Measurements from ENCODE around the gene MLLT3. TPM values are rescaled to one million over a fixed set of nuclear protein-coding genes. Genes with fewer than 3 reads are reported as not detected.

The MLLT3 gene
- total RNA-seq, 1 donor from 2014 or later: 39.1 TPM

DNA sequence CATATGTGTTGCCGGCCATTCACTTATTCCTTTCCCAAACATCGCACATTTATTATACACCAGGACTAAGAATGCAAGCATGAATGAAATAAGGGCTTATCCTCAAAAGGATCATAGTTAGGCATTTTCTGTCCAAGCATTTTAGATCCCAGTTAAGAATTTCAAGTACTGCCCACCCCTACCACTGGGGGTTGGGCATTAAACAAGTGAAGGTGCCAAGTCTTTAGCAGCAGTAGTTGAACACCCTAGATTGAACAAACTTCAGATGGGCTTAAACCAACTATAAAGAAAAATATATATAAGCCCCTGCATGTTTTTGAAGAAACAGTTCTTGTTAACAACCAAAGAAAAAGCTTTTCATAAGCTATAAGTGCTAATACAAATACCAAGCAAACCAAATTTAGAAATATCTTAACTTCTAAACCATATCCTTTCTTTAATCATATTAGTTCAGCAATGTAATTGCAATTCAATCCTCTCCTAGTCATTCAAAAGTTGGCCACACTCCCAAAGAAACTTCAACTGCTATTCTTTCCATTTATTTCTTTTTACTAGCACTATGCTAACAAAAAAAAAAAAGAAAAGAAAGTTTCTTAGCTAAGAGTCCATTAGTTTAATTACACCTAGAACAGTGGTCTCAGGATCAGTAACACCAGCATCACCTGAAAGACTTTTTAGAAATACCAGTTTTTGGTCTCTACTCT lies 149.8 kb downstream of the MLLT3 start:
- Histone ChIP-seq H3K9me3 (ENCODE audit: low read depth) (no peaks in the 10 kb centered on the region), H2AFZ (replicated peaks) (no peak overlapping the region), H3K4me3 (no peak overlapping the region), H3K4me1 (peaks cover 14% of the 10 kb centered on the region), H3K9ac (no peak overlapping the region), H3F3A (ENCODE audit: low read depth) (no peaks in the 10 kb centered on the region), H3K27ac (no peak overlapping the region), H3K27me3 (no peaks in the 10 kb centered on the region), H3K79me2 (ENCODE audit: low read depth) (no peaks in the 10 kb centered on the region), H3K36me3 (no peaks in the 10 kb centered on the region), H4K20me1 (ENCODE audit: low read depth) (no peaks in the 10 kb centered on the region), H3K4me2 (no peak overlapping the region)
- H3K27me3 Mint-ChIP-seq (ENCODE audit: insufficient read depth, low read depth): no peaks in the 10 kb centered on the region
- peaks cover 17% of the 10 kb centered on the region for H3K4me1 Mint-ChIP-seq
- H3K36me3 Mint-ChIP-seq: no peaks in the 10 kb centered on the region
- DNase-seq (ENCODE audit: low spot score): no peak
- H3K9me3 Mint-ChIP-seq: no peaks in the 10 kb centered on the region
- H3K4me3 Mint-ChIP-seq: no peak overlapping the region
- no peak for TF ChIP-seq CTCF (IDR thresholded peaks at IDR 0.05)
- no peak for TF ChIP-seq EZH2phosphoT487 (IDR thresholded peaks at IDR 0.05)
- TF ChIP-seq EZH2 (IDR thresholded peaks at IDR 0.05): no peak
- no peak overlapping the region for H3K27ac Mint-ChIP-seq

GRCh38 chr9:20466328-20467008 lies 155.8 kb downstream of the MLLT3 start:
- Histone ChIP-seq H3K27me3 (no peaks in the 10 kb centered on the region), H3K9ac (no peak overlapping the region), H3K9me3 (ENCODE audit: low read depth) (no peaks in the 10 kb centered on the region), H3K36me3 (no peaks in the 10 kb centered on the region), H3K4me3 (no peak overlapping the region), H3K4me2 (no peak overlapping the region), H3K79me2 (ENCODE audit: low read depth) (no peaks in the 10 kb centered on the region), H2AFZ (replicated peaks) (no peak overlapping the region), H3K27ac (no peak overlapping the region), H3K4me1 (peaks cover 3% of the 10 kb centered on the region), H3F3A (ENCODE audit: low read depth) (no peaks in the 10 kb centered on the region), H4K20me1 (ENCODE audit: low read depth) (no peaks in the 10 kb centered on the region)
- Mint-ChIP-seq H3K9me3 (no peaks in the 10 kb centered on the region), H3K27ac (no peak overlapping the region), H3K4me1 (peaks cover 14% of the 10 kb centered on the region), H3K36me3 (peaks cover 1% of the 10 kb centered on the region), H3K4me3 (no peak overlapping the region), H3K27me3 (ENCODE audit: insufficient read depth, low read depth) (no peaks in the 10 kb centered on the region)
- TF ChIP-seq EZH2 (IDR thresholded peaks at IDR 0.05): no peak
- TF ChIP-seq CTCF (IDR thresholded peaks at IDR 0.05): no peak
- no peak for TF ChIP-seq EZH2phosphoT487 (IDR thresholded peaks at IDR 0.05)
- DNase-seq (ENCODE audit: low spot score): no peak

- no peaks in the 10 kb centered on the region for H3K9me3 ChIP-seq (ENCODE audit: low read depth)
- H3K4me2 ChIP-seq: no peak overlapping the region
- no peak overlapping the region for H3K4me3 ChIP-seq
- peaks cover 1% of the 10 kb centered on the region for H3K36me3 Mint-ChIP-seq
- no peak overlapping the region for H3K9ac ChIP-seq
- no peaks in the 10 kb centered on the region for H3F3A ChIP-seq (ENCODE audit: low read depth)
- no peak overlapping the region for H3K27ac ChIP-seq
- H4K20me1 ChIP-seq (ENCODE audit: low read depth): no peaks in the 10 kb centered on the region
- H3K27me3 Mint-ChIP-seq (ENCODE audit: insufficient read depth, low read depth): no peaks in the 10 kb centered on the region
- no peaks in the 10 kb centered on the region for H3K9me3 Mint-ChIP-seq
- H3K36me3 ChIP-seq: no peaks in the 10 kb centered on the region
- H3K27me3 ChIP-seq: no peaks in the 10 kb centered on the region
- no peak overlapping the region for H2AFZ ChIP-seq (replicated peaks)
- peaks cover 7% of the 10 kb centered on the region for H3K4me1 Mint-ChIP-seq
- no peak overlapping the region for H3K4me3 Mint-ChIP-seq
- no peaks in the 10 kb centered on the region for H3K4me1 ChIP-seq
- no peak overlapping the region for H3K27ac Mint-ChIP-seq
- TF ChIP-seq CTCF (IDR thresholded peaks at IDR 0.05) (no peak), EZH2phosphoT487 (IDR thresholded peaks at IDR 0.05) (no peak)
- DNase-seq (ENCODE audit: low spot score): no peak
- H3K79me2 ChIP-seq (ENCODE audit: low read depth): no peaks in the 10 kb centered on the region
These were observed 158.1 kb downstream of the MLLT3 start for GRCh38 chr9:20464242-20464641.
